ENCODE data around the gene C8G.

Gene C8G

GRCh38 chr9:136947955-136948510, 3.0 kb downstream of the C8G start:
- peaks cover 6% of the 10 kb centered on the region for H3K4me1 ChIP-seq (ENCODE audit: control insufficient read depth, insufficient read depth, low read length, unreplicated experiment)
- no peak overlapping the region for H3K27ac ChIP-seq (ENCODE audit: low read depth, low read length)
- peaks cover 10% of the 10 kb centered on the region for H3K79me2 ChIP-seq (ENCODE audit: control insufficient read depth, insufficient read depth, low read length, unreplicated experiment)
- H3K36me3 ChIP-seq (ENCODE audit: insufficient read depth, low read length), result no peaks in the 10 kb centered on the region
- H3K4me3 ChIP-seq (ENCODE audit: low read depth, low read length), result no peak overlapping the region
- no peaks in the 10 kb centered on the region for H3K27me3 ChIP-seq (ENCODE audit: insufficient read depth, low read length)
- H2AFZ ChIP-seq (ENCODE audit: low read length, unreplicated experiment), result no peak overlapping the region

GRCh38 chr9:136949239-136949816, 4.3 kb downstream of the C8G start:
- peak overlapping the region; percentile 25 for H2AFZ ChIP-seq (ENCODE audit: low read length, unreplicated experiment)
- H3K4me1 ChIP-seq (ENCODE audit: control insufficient read depth, insufficient read depth, low read length, unreplicated experiment), result peaks cover 6% of the 10 kb centered on the region
- no peaks in the 10 kb centered on the region for H3K27me3 ChIP-seq (ENCODE audit: insufficient read depth, low read length)
- H3K36me3 ChIP-seq (ENCODE audit: insufficient read depth, low read length), result no peaks in the 10 kb centered on the region
- H3K79me2 ChIP-seq (ENCODE audit: control insufficient read depth, insufficient read depth, low read length, unreplicated experiment), result no peaks in the 10 kb centered on the region
- no peak overlapping the region for H3K27ac ChIP-seq (ENCODE audit: low read depth, low read length)
- peak overlapping the region; percentile 65 for H3K4me3 ChIP-seq (ENCODE audit: low read depth, low read length)

GRCh38 chr9:136949817-136950655, 5.0 kb downstream of the C8G start:
- no peaks in the 10 kb centered on the region for H3K36me3 ChIP-seq (ENCODE audit: insufficient read depth, low read length)
- peak overlapping the region; percentile 65 for H3K4me3 ChIP-seq (ENCODE audit: low read depth, low read length)
- no peaks in the 10 kb centered on the region for H3K27me3 ChIP-seq (ENCODE audit: insufficient read depth, low read length)
- peak overlapping the region; percentile 25 for H2AFZ ChIP-seq (ENCODE audit: low read length, unreplicated experiment)
- H3K27ac ChIP-seq (ENCODE audit: low read depth, low read length), result no peak overlapping the region
- no peaks in the 10 kb centered on the region for H3K79me2 ChIP-seq (ENCODE audit: control insufficient read depth, insufficient read depth, low read length, unreplicated experiment)
- peaks cover 6% of the 10 kb centered on the region for H3K4me1 ChIP-seq (ENCODE audit: control insufficient read depth, insufficient read depth, low read length, unreplicated experiment)

- Histone ChIP-seq H3K4me1 (ENCODE audit: control insufficient read depth, insufficient read depth, low read length, unreplicated experiment) (peaks cover 6% of the 10 kb centered on the region), H3K36me3 (ENCODE audit: insufficient read depth, low read length) (no peaks in the 10 kb centered on the region), H3K27ac (ENCODE audit: low read depth, low read length) (no peak overlapping the region), H3K27me3 (ENCODE audit: insufficient read depth, low read length) (no peaks in the 10 kb centered on the region), H3K4me3 (ENCODE audit: low read depth, low read length) (peak overlapping the region; percentile 65), H3K79me2 (ENCODE audit: control insufficient read depth, insufficient read depth, low read length, unreplicated experiment) (no peaks in the 10 kb centered on the region), H2AFZ (ENCODE audit: low read length, unreplicated experiment) (peak overlapping the region; percentile 2)
Measured at GRCh38 chr9:136950656-136951276, 5.7 kb downstream of the C8G start.

DNA sequence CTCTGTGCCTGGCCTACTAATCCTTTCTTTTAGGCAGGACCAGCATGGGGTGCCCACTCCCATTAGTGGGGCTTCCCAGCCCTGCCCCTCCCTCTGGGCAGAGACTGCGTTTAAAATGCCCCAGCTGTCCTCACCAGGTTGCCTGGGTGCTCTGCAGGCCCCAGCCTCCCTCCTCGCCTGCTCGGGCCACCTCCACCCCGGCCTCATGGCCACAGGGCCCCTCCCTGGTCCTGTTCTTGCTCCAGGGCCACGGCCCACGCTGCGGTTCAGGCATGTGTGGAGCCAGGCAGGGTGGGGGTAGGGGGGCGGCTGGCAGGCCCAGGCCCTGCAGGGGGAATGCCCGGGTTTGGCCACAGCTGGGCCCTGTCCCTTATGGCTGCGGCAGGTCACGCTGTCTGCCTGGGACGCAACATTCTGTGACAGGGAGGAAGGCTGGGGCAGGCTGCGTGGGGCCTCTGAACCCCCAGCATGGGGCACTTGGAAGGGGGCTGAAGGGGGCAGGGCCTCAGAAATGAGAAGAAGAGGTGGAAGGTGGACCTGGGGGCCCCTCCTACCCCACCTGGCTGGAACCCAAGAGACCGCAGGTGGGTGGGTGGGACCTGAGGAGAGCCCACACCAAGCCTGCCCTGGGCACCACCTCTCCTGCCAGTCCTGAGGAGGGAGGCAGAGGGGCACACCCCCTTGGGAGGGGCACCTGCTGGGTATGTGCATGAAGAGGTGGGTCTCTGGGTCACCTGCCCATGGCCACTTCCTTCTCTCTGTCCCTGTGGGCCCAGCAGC, 6.7 kb downstream of the C8G start, which contains the start of gene LCN12:
Gene LCN12, plus strand, starts transcription at position 733 of the 780 bp plus-strand sequence. CDS start 55 bp downstream, outside the sequence.
- peaks cover 6% of the 10 kb centered on the region for H3K4me1 ChIP-seq (ENCODE audit: control insufficient read depth, insufficient read depth, low read length, unreplicated experiment)
- H3K27me3 ChIP-seq (ENCODE audit: insufficient read depth, low read length), result no peaks in the 10 kb centered on the region
- H3K79me2 ChIP-seq (ENCODE audit: control insufficient read depth, insufficient read depth, low read length, unreplicated experiment), result no peaks in the 10 kb centered on the region
- no peak within 1 kb of the TSS for H2AFZ ChIP-seq (ENCODE audit: low read length, unreplicated experiment)
- H3K27ac ChIP-seq (ENCODE audit: low read depth, low read length), result no peak within 1 kb of the TSS
- no peaks in the 10 kb centered on the region for H3K36me3 ChIP-seq (ENCODE audit: insufficient read depth, low read length)
- no peak within 1 kb of the TSS for H3K4me3 ChIP-seq (ENCODE audit: low read depth, low read length)

DNA sequence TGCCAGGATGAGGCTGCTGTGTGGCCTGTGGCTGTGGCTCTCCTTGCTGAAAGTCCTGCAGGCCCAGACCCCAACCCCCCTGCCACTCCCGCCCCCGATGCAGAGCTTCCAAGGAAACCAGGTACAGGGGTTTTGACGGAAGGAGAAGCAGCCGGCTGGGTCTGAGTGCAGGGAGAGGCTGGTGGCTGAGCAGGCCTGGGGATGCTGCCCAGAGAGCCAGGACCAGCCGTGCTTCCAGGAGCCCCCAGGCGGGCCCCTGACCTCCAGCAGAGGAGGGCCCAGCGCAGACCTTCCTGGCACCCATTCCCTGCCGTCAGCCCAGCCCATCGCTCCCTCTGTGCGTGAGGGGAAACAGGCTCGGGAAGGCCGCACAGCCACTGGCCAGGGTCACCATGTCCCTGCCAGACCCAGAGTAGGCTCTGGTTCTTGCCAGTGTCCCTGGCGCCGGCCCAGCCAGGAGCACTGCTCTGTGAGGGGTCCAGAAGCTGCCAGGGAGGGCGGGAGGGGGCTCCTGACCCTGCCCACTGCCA, 7.3 kb downstream of the C8G start:
- H3K27ac ChIP-seq (ENCODE audit: low read depth, low read length), result no peak overlapping the region
- no peaks in the 10 kb centered on the region for H3K79me2 ChIP-seq (ENCODE audit: control insufficient read depth, insufficient read depth, low read length, unreplicated experiment)
- H2AFZ ChIP-seq (ENCODE audit: low read length, unreplicated experiment), result no peak overlapping the region
- H3K27me3 ChIP-seq (ENCODE audit: insufficient read depth, low read length), result no peaks in the 10 kb centered on the region
- no peaks in the 10 kb centered on the region for H3K36me3 ChIP-seq (ENCODE audit: insufficient read depth, low read length)
- H3K4me1 ChIP-seq (ENCODE audit: control insufficient read depth, insufficient read depth, low read length, unreplicated experiment), result peaks cover 6% of the 10 kb centered on the region
- H3K4me3 ChIP-seq (ENCODE audit: low read depth, low read length), result no peak overlapping the region

- no peaks in the 10 kb centered on the region for H3K27me3 ChIP-seq (ENCODE audit: insufficient read depth, low read length)
Measured at GRCh38 chr9:136952876-136953770, 8.1 kb downstream of the C8G start.

GRCh38 chr9:136953771-136954269, 8.8 kb downstream of the C8G start:
- no peaks in the 10 kb centered on the region for H3K36me3 ChIP-seq (ENCODE audit: insufficient read depth, low read length)
- H3K4me3 ChIP-seq (ENCODE audit: low read depth, low read length), result no peak overlapping the region
- H3K27ac ChIP-seq (ENCODE audit: low read depth, low read length), result no peak overlapping the region
- no peaks in the 10 kb centered on the region for H3K4me1 ChIP-seq (ENCODE audit: control insufficient read depth, insufficient read depth, low read length, unreplicated experiment)
- no peak overlapping the region for H2AFZ ChIP-seq (ENCODE audit: low read length, unreplicated experiment)
- no peaks in the 10 kb centered on the region for H3K79me2 ChIP-seq (ENCODE audit: control insufficient read depth, insufficient read depth, low read length, unreplicated experiment)
- H3K27me3 ChIP-seq (ENCODE audit: insufficient read depth, low read length), result no peaks in the 10 kb centered on the region

More at GRCh38 chr9:136952876-136953770, 8.1 kb downstream of the C8G start:
- Histone ChIP-seq H3K4me3 (ENCODE audit: low read depth, low read length) (no peak overlapping the region), H3K27ac (ENCODE audit: low read depth, low read length) (no peak overlapping the region), H3K4me1 (ENCODE audit: control insufficient read depth, insufficient read depth, low read length, unreplicated experiment) (peaks cover 1% of the 10 kb centered on the region), H2AFZ (ENCODE audit: low read length, unreplicated experiment) (no peak overlapping the region), H3K79me2 (ENCODE audit: control insufficient read depth, insufficient read depth, low read length, unreplicated experiment) (no peaks in the 10 kb centered on the region), H3K36me3 (ENCODE audit: insufficient read depth, low read length) (no peaks in the 10 kb centered on the region)

DNA sequence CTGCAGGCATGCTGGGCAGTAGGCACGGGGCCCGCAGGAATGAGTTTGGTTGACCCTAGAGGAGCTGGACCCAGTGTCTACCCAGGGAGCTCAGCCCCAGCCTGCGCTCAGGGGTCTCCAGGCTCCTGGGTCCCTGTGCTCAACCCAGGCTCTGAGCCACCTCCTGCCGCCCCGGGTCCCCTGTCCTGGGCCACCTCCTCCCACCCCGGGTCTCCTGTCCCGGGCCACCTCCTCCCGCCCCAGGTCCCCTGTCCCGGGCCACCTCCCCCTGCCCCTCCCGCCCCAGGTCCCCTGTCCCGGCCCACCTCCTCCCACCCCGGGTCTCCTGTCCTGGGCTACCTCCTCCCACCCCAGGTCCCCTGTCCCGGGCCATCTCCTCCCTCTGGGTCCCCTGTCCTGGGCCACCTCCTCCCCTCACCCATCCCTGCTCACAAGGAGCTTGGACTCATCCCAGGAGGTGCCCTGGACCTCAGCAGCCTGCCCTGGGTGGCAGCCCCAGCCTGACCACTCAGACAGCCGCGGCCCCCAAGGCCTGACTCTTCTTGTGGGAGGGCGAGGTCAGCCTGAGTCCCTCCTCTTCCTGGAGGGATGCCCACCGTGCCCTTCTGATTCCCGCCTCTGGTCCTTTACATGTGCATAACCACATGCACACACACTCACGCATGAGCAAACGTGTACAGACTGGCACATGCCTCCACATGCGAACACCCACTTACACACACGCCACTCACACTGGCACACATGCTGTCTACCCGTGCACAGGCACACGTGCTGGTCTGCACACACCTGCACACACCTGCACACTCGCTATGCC, 9.4 kb downstream of the C8G start:
- H3K4me3 ChIP-seq (ENCODE audit: low read depth, low read length), result no peak overlapping the region
- H3K27me3 ChIP-seq (ENCODE audit: insufficient read depth, low read length), result no peaks in the 10 kb centered on the region
- no peak overlapping the region for H2AFZ ChIP-seq (ENCODE audit: low read length, unreplicated experiment)

More for the DNA sequence above, 9.4 kb downstream of the C8G start:
- no peaks in the 10 kb centered on the region for H3K4me1 ChIP-seq (ENCODE audit: control insufficient read depth, insufficient read depth, low read length, unreplicated experiment)
- no peak overlapping the region for H3K27ac ChIP-seq (ENCODE audit: low read depth, low read length)
- H3K79me2 ChIP-seq (ENCODE audit: control insufficient read depth, insufficient read depth, low read length, unreplicated experiment), result no peaks in the 10 kb centered on the region
- no peaks in the 10 kb centered on the region for H3K36me3 ChIP-seq (ENCODE audit: insufficient read depth, low read length)
